AG04450 (cell line): ENCODE results near the gene TMED4. TPM values are rescaled to one million over a fixed set of nuclear protein-coding genes. Genes with fewer than 3 reads are reported as not detected.
A peak's percentile ranks its signal among the peaks of the same experiment; 100 is the strongest.
"Not testable (repeated sequence)": the region's sequence is repeated elsewhere in the genome, so short reads cannot be mapped to it uniquely, and the experiment has no call there.

Experiments used
- CTCF ChIA-PET: fragments of 300-600, 350-600 bp; formaldehyde crosslinking; extraction: SDS; loops from one replicate; lab custom pipeline; 2022; ENCODE audit warnings: antibody characterized with exemption, inconsistent platforms; lab: Charles Lee
- POLR2A ChIA-PET: fragments of 350-600 bp; formaldehyde crosslinking; extraction: SDS; loops from one replicate; lab custom pipeline; 2021; ENCODE audit warnings: antibody characterized with exemption, inconsistent platforms; lab: Yijun Ruan, JAX
- DNase-seq: peaks from one replicate; pipeline ENCODE4 v3.0.0-alpha.2; 2011; ENCODE audit warnings: low read depth, low spot score
- H3K27ac ChIP-seq: one replicate; pipeline ENCODE4 v1.5.1; 2012; ENCODE audit warnings: low read depth, low read length, control low read depth
- H3K27me3 ChIP-seq: one replicate; pipeline ENCODE4 v1.6.0; 2012; ENCODE audit warnings: low read length; ENCODE audit not compliant: control insufficient read depth, insufficient read depth
- H3K4me3 ChIP-seq: 2 replicates; pipeline ENCODE4 v1.5.1; 2011; ENCODE audit warnings: mild to moderate bottlenecking, low read depth, low read length, control low read depth
- H3K9me3 ChIP-seq: 2 replicates; pipeline ENCODE4 v1.5.1; 2012; ENCODE audit warnings: low read length; ENCODE audit not compliant: control insufficient read depth, insufficient read depth
- polyA plus RNA-seq: library from polyadenylated mRNA; depleted of rRNA; stranded (reverse); fragments of >200 nt; gene quantifications from 2 replicates; pipeline ENCODE4 v1.2.3, GENCODE V29; 2011
- TF ChIP-seq, protein P1 (sequence below): IDR thresholded peaks from 2 replicates; pipeline ENCODE4 v1.5.1; 2011; ENCODE audit warnings: low read depth, low read length, control low read depth, inconsistent platforms

Gene TMED4
- polyA plus RNA-seq, 1 experiment: 78.4 TPM

GRCh38 chr7:44565795-44566559 is 16.1 kb downstream of the TMED4 start:
- Histone ChIP-seq H3K27ac (no peak overlapping the region), H3K4me3 (no peak overlapping the region), H3K9me3 (no peaks in the 10 kb centered on the region), H3K27me3 (no peaks in the 10 kb centered on the region)
- TF ChIP-seq, protein P1, sequence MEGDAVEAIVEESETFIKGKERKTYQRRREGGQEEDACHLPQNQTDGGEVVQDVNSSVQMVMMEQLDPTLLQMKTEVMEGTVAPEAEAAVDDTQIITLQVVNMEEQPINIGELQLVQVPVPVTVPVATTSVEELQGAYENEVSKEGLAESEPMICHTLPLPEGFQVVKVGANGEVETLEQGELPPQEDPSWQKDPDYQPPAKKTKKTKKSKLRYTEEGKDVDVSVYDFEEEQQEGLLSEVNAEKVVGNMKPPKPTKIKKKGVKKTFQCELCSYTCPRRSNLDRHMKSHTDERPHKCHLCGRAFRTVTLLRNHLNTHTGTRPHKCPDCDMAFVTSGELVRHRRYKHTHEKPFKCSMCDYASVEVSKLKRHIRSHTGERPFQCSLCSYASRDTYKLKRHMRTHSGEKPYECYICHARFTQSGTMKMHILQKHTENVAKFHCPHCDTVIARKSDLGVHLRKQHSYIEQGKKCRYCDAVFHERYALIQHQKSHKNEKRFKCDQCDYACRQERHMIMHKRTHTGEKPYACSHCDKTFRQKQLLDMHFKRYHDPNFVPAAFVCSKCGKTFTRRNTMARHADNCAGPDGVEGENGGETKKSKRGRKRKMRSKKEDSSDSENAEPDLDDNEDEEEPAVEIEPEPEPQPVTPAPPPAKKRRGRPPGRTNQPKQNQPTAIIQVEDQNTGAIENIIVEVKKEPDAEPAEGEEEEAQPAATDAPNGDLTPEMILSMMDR: no peak
- POLR2A ChIA-PET: interaction anchor here (0.6 to 2.0 kb wide), 3 partner anchors 8 to 280 kb away, joined by 3 to 9 read pairs (median 3); partner anchors contain the start of gene DDX56
- CTCF ChIA-PET: interaction anchor here (0.5 to 4.4 kb wide), 25 partner anchors 8 to 514 kb away, joined by 3 to 58 read pairs (median 4); partner anchors contain the start of genes DDX56 and NUDCD3
- DNase-seq: no peak

- no peak for DNase-seq
- H3K9me3 ChIP-seq: no peaks in the 10 kb centered on the region
- POLR2A ChIA-PET: interaction anchor here (0.6 to 2.0 kb wide), 3 partner anchors 9 to 281 kb away, joined by 3 to 9 read pairs (median 3); partner anchors contain the start of gene DDX56
Observed at GRCh38 chr7:44565097-44565794, 16.8 kb downstream of the TMED4 start.

GRCh38 chr7:44564606-44565005 is 17.4 kb downstream of the TMED4 start:
- no peak for DNase-seq
- H3K9me3 ChIP-seq: no peaks in the 10 kb centered on the region
- H3K27ac ChIP-seq: no peak overlapping the region
- TF ChIP-seq, protein P1: no peak
- ChIA-PET CTCF (interaction anchor here (0.9 to 4.4 kb wide), 19 partner anchors 8 to 363 kb away, joined by 3 to 58 read pairs (median 5); partner anchors contain the start of genes NUDCD3 and YKT6), POLR2A (interaction anchor here (2.0 kb wide), 1 partner anchor 9 kb away, joined by 9 read pairs; the partner anchor contains the start of gene DDX56)
- no peaks in the 10 kb centered on the region for H3K27me3 ChIP-seq
- H3K4me3 ChIP-seq: no peak overlapping the region

More at GRCh38 chr7:44565097-44565794, 16.8 kb downstream of the TMED4 start:
- TF ChIP-seq, protein P1: peak; percentile 99
- CTCF ChIA-PET: interaction anchor here (0.5 to 4.4 kb wide), 26 partner anchors 9 to 513 kb away, joined by 3 to 58 read pairs (median 4); partner anchors contain the start of genes DDX56, NUDCD3 and YKT6
- no peak overlapping the region for H3K4me3 ChIP-seq
- H3K27ac ChIP-seq: no peak overlapping the region
- no peaks in the 10 kb centered on the region for H3K27me3 ChIP-seq

GRCh38 chr7:44563171-44563679 is 18.8 kb downstream of the TMED4 start:
- no peak for DNase-seq
- Histone ChIP-seq H3K9me3 (no peaks in the 10 kb centered on the region), H3K27ac (no peak overlapping the region), H3K4me3 (no peak overlapping the region), H3K27me3 (no peaks in the 10 kb centered on the region)
- CTCF ChIA-PET: interaction anchor here (3.2 to 4.4 kb wide), 2 partner anchors 73 to 215 kb away, joined by 38 to 46 read pairs; partner anchors contain the start of gene NUDCD3
- POLR2A ChIA-PET: no interaction called here
- TF ChIP-seq, protein P1: no peak

DNA sequence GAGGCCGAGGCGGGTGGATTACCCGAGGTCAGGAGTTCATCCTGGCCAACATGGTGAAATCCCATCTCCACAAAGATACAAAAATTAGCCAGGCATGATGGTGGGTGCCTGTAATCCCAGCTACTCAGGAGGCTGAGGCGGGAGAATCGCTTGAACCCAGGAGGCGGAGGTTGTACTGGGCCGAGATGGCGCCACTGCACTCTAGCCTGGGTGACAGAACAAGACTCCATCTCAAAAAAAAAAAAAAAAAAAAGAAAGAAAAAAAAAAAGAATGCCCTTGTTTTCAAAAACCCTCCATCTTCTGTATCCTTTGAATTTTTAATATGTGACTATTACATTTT is 19.4 kb downstream of the TMED4 start:
- H3K9me3 ChIP-seq, H3K27me3 ChIP-seq, POLR2A ChIA-PET, DNase-seq, H3K4me3 ChIP-seq, H3K27ac ChIP-seq: not testable (repeated sequence)
- CTCF ChIA-PET: interaction anchor here (1.6 to 4.4 kb wide), 2 partner anchors 214 to 321 kb away, joined by 4 to 46 read pairs; no protein-coding TSS in a partner anchor
